Hematopoietic multipotent progenitor cell treated with erythropoietin and hydrocortisone succinate and interleukin-3 and kit ligand, for 4 days (in vitro differentiated cells): ENCODE data around the gene ZNF629.

Source experiments
- DNase-seq: peaks from one replicate; pipeline ENCODE4 v3.0.0-alpha.2; 2015

The ZNF629 gene

DNA sequence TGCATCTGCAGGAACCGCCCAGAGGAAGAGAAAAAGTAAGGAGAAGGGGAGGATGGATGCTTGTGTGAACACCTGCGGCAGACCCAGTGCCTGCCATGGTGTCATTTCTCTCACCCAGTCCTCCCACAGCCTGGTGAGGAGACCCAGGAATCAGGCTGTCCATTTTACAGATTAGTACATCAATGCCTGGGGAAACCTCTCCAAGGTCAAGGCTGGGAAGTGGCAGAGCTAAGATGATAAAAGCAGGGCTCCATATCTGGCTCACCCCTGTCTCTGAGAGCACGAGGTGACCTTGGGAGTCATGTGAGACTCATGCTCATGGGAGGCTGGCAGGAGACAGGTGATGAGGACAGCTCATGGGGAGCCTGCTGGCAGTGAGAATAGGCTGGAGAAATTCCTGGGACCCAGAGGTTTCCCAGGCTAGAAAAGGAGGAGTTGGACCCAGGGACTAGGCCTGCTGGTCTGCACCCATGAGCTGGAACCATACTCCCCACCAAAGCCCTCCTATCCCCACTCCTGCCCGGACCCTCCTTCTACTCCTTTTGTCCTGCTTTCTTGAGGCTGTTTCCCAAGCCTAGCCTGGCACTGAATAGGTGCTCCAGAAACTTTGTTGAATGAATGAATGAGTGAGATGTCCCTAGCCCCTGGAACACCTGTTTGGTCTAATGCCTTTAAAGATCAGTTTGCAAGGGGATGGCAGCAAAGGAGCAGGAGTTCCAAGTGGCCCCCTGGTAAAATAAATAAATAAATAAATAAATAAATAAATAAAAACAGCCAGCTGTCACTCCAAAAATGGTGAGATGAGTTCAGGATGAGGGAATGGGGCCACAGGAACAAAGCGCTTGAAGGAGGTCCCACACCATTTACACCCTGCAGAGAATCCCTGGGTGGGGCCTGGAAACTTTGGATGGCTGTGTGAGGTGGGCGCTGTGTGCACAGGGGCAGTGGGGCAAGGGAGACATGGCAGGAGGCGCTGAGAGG, 1.6 kb downstream of the ZNF629 start:
- no peak for DNase-seq

DNA sequence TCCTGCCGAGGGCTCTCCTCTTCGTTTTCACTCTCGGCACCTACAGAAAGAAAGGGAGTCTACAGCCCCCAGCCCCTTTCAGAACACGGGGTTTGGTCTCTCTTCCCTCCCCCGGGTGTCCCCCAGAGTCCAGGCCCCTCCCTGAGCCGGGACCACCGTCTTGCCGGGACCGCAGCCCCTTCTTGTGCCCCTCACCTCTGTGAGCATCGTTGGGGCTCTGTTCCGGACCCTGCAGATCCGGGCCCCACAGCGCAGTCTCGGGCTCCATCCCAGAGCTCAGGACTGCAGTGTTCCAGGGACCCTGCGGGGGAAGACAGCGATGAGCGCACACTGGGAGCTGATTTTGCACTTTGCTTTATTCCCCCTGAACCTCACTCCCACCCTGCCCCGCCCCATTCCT, 2.8 kb downstream of the ZNF629 start:
- DNase-seq: no peak

DNA sequence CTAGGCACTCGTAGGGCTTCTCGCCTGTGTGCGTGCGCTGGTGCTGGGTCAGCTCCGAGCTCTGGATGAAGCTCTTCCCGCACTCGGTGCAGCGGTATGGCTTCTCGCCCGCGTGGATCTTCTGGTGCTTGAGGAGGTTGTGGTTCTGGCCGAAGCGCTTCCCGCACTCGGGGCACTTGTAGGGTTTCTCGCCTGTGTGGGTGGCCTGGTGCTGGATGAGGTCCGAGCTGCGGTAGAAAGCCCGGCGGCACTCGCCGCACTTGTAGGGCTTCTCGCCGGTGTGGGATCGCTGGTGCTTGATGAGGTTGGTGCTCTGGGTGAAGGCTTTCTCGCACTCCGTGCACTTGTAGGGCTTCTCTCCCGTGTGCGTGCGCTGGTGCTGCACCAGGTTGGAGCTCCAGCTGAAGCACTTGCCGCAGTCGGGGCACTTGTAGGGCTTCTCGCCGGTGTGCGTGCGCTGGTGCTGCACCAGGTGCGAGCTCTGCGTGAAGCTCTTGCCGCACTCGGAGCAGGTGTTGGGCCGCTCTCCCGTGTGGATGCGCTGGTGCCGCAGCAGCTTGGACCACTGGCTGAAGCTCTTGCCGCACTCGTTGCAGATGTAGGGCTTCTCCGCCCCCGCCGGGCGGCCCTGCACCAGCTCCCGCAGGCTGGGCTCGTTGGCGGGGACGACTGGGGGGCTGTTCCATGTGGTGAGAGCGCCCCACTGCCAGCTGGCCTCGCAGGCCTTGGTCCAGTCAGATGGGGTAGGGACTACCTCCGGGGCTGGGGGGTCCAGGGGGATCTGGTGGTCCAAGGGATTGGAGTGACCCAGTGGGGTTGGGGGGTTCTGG, 3.5 kb downstream of the ZNF629 start:
- no peak for DNase-seq

DNA sequence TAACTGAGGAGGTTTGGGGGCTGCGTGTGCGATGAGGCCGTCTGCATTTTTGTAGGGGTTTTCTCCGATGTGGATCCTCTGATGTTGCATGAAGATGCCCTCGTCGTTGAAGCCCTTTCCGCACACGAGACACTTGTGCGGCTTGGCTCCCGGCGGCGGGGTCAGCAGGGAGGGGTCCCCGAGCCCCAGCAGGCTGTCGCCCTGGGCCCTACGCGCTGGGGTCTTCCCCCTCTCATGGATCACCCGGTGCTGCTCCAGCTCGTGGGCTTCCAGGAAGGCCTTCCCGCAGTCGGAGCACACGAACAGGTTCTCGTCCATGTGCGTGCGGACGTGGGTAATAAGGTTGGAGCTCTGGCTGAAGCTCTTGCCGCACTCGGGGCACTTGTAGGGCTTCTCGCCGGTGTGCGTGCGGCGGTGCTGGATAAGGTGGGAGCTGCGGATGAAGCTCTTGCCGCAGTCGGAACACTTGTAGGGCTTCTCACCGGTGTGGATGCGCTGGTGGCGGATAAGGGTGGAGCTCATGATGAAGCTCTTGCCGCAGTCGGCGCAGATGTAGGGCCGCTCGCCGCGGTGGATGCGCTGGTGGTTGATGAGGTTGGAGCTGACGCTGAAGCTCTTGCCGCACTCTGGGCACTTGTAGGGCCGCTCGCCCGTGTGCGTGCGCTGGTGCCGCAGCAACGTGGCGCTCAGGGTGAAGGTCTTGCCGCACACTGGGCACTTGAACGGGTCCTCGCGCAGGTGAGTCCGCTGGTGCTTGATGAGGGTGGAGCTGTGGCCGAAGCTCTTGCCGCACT, 4.3 kb downstream of the ZNF629 start:
- no peak for DNase-seq

DNA sequence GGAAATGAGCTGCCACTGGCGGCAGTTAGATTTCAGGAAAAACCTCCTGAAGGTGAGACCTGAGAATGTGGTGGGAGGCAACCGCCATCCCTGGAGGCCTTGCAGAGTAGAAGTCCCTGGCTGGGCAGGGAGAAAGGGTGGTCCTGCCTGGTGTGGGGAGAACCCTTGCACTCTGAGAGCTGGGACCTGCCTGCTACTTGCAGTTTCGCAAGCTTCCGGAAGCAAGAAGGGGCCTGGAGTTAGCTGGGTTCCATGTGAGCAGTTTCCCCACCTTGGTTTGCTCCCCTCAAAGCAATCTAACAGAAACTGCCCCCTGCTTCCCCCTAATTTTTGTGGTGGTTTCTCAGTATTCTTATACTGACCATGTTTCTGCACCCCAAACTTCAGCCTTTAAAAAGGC, 6.5 kb downstream of the ZNF629 start:
- DNase-seq: peak; percentile 35

DNA sequence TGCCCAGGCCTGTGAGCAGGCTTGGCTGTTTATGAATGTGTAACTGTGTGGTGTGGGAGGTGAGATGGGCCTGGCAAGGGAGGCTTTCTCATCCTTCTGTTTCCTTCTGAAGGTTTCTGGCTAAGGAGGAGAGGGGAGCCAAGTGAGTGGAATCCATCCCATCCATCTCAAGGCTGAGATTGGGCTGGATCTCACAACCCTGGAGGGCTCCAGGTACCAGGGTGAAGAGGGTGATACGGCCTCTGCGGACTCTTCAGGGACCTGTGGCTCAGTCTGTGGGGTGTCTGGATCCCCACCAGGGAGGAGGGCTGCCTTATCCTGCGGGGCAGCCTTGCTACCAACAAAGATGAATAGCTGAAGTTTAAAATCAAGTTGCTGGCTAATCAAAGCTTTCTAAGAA, 7.0 kb downstream of the ZNF629 start:
- DNase-seq: no peak

DNA sequence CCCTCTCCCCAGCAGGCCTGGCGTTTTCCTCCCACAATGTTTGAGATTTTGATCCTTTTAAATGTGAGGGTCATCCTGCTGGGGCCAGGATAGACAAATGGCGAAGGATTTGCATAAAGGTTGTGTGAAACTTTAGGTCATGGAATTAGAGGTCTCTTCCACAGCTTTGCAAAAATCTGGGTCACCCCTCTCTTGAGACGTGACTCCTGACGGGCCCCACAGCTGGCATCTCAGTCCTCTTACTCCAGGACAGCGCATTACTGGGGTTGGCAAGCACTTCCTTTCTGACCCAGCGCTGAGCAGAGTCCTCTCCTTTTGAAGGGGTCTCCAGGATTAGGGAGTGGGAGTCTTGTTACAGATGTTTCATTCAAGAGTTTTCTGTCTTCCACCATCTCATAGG, 7.4 kb downstream of the ZNF629 start:
- no peak for DNase-seq

- DNase-seq: peak; percentile 38
Measured at GRCh38 chr16:30778549-30779244, 8.3 kb downstream of the ZNF629 start.

GRCh38 chr16:30777591-30778297, 9.3 kb downstream of the ZNF629 start:
- DNase-seq: no peak

GRCh38 chr16:30775392-30776188, 11.4 kb downstream of the ZNF629 start:
- DNase-seq: peak; percentile 94

GRCh38 chr16:30775131-30775391, 11.9 kb downstream of the ZNF629 start:
- DNase-seq: no peak

DNA sequence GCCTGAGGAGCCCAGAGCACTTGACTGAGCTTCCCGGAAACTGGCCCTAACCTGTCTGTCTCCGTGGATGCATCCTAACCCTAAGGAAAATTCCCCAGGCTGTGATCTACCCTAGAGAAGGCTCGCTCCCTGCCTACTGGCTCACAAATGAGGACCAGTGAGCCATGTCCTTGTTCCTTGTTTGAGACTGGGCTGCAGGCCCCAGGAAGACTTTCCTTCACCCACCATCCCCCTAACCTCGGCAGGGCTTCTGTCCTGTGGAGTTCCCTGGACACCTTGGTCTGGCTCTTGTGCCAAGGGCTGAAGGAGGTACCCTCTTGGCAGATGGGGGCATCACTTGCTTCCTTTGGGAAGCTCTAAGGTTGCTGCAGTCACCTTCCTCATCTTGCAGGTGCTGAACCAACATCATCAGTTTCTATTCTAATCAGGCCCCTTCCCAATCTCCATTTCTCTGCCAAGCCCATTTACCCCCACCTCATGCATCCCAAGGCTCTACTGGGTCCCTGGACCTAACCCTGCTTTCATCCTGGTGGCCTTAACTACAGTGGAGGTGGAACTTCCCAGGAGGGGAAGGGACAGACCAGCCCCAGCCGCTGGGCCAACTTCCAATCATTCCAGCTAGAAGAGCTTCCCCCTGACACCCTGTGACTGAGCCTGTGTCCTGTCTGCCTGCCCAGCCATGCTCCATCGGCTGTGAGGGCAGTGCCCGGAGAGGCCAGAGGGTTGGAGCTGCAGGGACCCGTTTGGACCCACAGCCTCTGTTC, 12.5 kb downstream of the ZNF629 start:
- DNase-seq: no peak

GRCh38 chr16:30773826-30774225, 13.2 kb downstream of the ZNF629 start:
- DNase-seq: no peak

GRCh38 chr16:30771726-30772125, 15.3 kb downstream of the ZNF629 start:
- DNase-seq: no peak

- DNase-seq: no peak
Measured at GRCh38 chr16:30769379-30770089, 17.5 kb downstream of the ZNF629 start.

- DNase-seq: no peak
Measured at GRCh38 chr16:30768583-30769181, 18.3 kb downstream of the ZNF629 start.

DNA sequence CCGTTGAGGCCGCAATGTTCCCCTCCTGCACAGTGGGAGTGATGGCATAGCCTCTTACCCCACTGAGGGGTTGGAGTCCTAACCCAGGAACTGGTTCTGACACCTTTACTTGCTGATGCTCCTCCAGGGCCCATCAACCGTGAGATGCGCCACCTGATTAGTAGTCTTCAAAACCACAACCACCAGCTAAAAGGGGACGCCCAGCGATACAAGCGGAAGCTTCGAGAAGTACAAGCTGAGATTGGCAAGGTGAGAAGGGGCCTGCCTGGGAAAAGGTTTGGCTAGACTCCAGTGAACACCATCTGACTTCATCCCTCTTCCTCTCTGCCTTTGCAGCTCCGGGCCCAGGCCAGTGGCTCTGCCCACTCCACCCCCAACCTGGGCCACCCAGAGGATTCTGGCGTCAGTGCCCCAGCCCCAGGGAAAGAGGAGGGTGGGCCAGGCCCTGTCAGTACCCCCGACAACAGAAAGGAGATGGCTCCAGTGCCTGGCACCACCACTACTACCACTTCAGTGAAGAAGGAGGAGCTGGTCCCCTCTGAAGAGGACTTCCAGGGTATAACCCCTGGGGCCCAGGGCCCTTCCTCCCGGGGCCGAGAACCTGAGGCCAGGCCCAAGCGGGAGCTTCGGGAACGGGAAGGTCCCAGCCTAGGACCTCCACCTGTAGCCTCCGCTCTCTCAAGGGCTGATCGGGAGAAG, 19.1 kb downstream of the ZNF629 start:
- no peak for DNase-seq

- no peak for DNase-seq
Measured at GRCh38 chr16:30766933-30767284, 20.1 kb downstream of the ZNF629 start.
